Erythroblast (primary cell): Measurements from ENCODE around the gene ZNF83.

ENCODE experiments used
- GATA1 ChIP-seq: IDR thresholded peaks from 2 replicates; pipeline ENCODE4 v1.6.1; 2011; ENCODE audit warnings: low read depth, mild to moderate bottlenecking, control low read depth, low read length, moderate library complexity
- POLR2A ChIP-seq: IDR thresholded peaks from 2 replicates; pipeline ENCODE4 v1.6.1; 2011; ENCODE audit warnings: mild to moderate bottlenecking, low read length

GRCh38 chr19:52659013-52659412, 20.9 kb upstream of the ZNF83 start:
- no peak for TF ChIP-seq POLR2A
- TF ChIP-seq GATA1 = no peak
